ENCODE measurements around the gene ANKRD29.

- TF ChIP-seq, protein P1, sequence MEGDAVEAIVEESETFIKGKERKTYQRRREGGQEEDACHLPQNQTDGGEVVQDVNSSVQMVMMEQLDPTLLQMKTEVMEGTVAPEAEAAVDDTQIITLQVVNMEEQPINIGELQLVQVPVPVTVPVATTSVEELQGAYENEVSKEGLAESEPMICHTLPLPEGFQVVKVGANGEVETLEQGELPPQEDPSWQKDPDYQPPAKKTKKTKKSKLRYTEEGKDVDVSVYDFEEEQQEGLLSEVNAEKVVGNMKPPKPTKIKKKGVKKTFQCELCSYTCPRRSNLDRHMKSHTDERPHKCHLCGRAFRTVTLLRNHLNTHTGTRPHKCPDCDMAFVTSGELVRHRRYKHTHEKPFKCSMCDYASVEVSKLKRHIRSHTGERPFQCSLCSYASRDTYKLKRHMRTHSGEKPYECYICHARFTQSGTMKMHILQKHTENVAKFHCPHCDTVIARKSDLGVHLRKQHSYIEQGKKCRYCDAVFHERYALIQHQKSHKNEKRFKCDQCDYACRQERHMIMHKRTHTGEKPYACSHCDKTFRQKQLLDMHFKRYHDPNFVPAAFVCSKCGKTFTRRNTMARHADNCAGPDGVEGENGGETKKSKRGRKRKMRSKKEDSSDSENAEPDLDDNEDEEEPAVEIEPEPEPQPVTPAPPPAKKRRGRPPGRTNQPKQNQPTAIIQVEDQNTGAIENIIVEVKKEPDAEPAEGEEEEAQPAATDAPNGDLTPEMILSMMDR (conservative IDR thresholded peaks at IDR 0.05; ENCODE audit: low read depth in 2 of 2), result no peak
- TF ChIP-seq EZH2phosphoT487 (IDR thresholded peaks at IDR 0.05; ENCODE audit: unreplicated experiment) (no peak), NANOG (IDR thresholded peaks at IDR 0.05; ENCODE audit: borderline replicate concordance) (no peak), POLR2AphosphoS5 (IDR thresholded peaks at IDR 0.05; ENCODE audit: low read depth) (no peak), CREB1 (CRISPR knock-in tag; IDR thresholded peaks at IDR 0.05; ENCODE audit: low read depth) (no peak), ZNF114 (CRISPR knock-in tag; IDR thresholded peaks at IDR 0.05) (no peak), EZH2 (IDR thresholded peaks at IDR 0.05; ENCODE audit: low read depth, unreplicated experiment) (no peak), JUNB (IDR thresholded peaks at IDR 0.05; ENCODE audit: unreplicated experiment) (no peak), ZNF331 (CRISPR knock-in tag; IDR thresholded peaks at IDR 0.05; ENCODE audit: low read depth) (no peak), STAT1 (IDR thresholded peaks at IDR 0.05; ENCODE audit: unreplicated experiment) (no peak)
- TF ChIP-seq, protein P2, sequence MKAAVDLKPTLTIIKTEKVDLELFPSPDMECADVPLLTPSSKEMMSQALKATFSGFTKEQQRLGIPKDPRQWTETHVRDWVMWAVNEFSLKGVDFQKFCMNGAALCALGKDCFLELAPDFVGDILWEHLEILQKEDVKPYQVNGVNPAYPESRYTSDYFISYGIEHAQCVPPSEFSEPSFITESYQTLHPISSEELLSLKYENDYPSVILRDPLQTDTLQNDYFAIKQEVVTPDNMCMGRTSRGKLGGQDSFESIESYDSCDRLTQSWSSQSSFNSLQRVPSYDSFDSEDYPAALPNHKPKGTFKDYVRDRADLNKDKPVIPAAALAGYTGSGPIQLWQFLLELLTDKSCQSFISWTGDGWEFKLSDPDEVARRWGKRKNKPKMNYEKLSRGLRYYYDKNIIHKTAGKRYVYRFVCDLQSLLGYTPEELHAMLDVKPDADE (IDR thresholded peaks at IDR 0.05), result no peak
- TF ChIP-seq, protein P3, sequence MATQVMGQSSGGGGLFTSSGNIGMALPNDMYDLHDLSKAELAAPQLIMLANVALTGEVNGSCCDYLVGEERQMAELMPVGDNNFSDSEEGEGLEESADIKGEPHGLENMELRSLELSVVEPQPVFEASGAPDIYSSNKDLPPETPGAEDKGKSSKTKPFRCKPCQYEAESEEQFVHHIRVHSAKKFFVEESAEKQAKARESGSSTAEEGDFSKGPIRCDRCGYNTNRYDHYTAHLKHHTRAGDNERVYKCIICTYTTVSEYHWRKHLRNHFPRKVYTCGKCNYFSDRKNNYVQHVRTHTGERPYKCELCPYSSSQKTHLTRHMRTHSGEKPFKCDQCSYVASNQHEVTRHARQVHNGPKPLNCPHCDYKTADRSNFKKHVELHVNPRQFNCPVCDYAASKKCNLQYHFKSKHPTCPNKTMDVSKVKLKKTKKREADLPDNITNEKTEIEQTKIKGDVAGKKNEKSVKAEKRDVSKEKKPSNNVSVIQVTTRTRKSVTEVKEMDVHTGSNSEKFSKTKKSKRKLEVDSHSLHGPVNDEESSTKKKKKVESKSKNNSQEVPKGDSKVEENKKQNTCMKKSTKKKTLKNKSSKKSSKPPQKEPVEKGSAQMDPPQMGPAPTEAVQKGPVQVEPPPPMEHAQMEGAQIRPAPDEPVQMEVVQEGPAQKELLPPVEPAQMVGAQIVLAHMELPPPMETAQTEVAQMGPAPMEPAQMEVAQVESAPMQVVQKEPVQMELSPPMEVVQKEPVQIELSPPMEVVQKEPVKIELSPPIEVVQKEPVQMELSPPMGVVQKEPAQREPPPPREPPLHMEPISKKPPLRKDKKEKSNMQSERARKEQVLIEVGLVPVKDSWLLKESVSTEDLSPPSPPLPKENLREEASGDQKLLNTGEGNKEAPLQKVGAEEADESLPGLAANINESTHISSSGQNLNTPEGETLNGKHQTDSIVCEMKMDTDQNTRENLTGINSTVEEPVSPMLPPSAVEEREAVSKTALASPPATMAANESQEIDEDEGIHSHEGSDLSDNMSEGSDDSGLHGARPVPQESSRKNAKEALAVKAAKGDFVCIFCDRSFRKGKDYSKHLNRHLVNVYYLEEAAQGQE (IDR thresholded peaks at IDR 0.05; ENCODE audit: unreplicated experiment), result no peak
- TF ChIP-seq, protein P4, sequence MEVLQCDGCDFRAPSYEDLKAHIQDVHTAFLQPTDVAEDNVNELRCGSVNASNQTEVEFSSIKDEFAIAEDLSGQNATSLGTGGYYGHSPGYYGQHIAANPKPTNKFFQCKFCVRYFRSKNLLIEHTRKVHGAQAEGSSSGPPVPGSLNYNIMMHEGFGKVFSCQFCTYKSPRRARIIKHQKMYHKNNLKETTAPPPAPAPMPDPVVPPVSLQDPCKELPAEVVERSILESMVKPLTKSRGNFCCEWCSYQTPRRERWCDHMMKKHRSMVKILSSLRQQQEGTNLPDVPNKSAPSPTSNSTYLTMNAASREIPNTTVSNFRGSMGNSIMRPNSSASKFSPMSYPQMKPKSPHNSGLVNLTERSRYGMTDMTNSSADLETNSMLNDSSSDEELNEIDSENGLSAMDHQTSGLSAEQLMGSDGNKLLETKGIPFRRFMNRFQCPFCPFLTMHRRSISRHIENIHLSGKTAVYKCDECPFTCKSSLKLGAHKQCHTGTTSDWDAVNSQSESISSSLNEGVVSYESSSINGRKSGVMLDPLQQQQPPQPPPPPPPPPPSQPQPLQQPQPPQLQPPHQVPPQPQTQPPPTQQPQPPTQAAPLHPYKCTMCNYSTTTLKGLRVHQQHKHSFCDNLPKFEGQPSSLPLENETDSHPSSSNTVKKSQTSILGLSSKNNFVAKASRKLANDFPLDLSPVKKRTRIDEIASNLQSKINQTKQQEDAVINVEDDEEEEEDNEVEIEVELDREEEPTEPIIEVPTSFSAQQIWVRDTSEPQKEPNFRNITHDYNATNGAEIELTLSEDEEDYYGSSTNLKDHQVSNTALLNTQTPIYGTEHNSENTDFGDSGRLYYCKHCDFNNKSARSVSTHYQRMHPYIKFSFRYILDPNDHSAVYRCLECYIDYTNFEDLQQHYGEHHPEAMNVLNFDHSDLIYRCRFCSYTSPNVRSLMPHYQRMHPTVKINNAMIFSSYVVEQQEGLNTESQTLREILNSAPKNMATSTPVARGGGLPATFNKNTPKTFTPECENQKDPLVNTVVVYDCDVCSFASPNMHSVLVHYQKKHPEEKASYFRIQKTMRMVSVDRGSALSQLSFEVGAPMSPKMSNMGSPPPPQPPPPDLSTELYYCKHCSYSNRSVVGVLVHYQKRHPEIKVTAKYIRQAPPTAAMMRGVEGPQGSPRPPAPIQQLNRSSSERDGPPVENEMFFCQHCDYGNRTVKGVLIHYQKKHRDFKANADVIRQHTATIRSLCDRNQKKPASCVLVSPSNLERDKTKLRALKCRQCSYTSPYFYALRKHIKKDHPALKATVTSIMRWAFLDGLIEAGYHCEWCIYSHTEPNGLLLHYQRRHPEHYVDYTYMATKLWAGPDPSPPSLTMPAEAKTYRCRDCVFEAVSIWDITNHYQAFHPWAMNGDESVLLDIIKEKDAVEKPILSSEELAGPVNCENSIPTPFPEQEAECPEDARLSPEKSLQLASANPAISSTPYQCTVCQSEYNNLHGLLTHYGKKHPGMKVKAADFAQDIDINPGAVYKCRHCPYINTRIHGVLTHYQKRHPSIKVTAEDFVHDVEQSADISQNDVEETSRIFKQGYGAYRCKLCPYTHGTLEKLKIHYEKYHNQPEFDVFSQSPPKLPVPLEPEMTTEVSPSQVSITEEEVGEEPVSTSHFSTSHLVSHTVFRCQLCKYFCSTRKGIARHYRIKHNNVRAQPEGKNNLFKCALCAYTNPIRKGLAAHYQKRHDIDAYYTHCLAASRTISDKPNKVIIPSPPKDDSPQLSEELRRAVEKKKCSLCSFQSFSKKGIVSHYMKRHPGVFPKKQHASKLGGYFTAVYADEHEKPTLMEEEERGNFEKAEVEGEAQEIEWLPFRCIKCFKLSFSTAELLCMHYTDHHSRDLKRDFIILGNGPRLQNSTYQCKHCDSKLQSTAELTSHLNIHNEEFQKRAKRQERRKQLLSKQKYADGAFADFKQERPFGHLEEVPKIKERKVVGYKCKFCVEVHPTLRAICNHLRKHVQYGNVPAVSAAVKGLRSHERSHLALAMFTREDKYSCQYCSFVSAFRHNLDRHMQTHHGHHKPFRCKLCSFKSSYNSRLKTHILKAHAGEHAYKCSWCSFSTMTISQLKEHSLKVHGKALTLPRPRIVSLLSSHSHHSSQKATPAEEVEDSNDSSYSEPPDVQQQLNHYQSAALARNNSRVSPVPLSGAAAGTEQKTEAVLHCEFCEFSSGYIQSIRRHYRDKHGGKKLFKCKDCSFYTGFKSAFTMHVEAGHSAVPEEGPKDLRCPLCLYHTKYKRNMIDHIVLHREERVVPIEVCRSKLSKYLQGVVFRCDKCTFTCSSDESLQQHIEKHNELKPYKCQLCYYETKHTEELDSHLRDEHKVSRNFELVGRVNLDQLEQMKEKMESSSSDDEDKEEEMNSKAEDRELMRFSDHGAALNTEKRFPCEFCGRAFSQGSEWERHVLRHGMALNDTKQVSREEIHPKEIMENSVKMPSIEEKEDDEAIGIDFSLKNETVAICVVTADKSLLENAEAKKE (CRISPR knock-in tag; IDR thresholded peaks at IDR 0.05), result no peak
Observed at GRCh38 chr18:23694637-23695430, 32.1 kb upstream of the ANKRD29 start.
